HepG2 (cell line): ENCODE measurements around the gene RNASE7. TPM values are rescaled to one million over a fixed set of nuclear protein-coding genes. Genes with fewer than 3 reads are reported as not detected.

Source experiments
- ATAC-seq: fragments of 200-7000 bp; cut with Tn5 transposase; 3 replicates; pipeline ENCODE4 v1.9.1; 2020; ENCODE audit warnings: mild to moderate bottlenecking, moderate library complexity
- BruUV-seq: library from RNA; stranded (reverse); fragments of 400-500 nt; replicated peaks from 2 replicates; lab custom pipeline; 2021; lab: Mats Ljungman, UMichigan
- CTCF ChIA-PET: fragments of 300-600 bp; formaldehyde crosslinking; extraction: SDS; loops from one replicate; lab custom pipeline; 2021; ENCODE audit warnings: low total read pairs, inconsistent platforms, low intra/inter-chr PET ratio; lab: Yijun Ruan, JAX
- POLR2A ChIA-PET: fragments of 350-600 bp; sonication (Branson Sonifier 250); formaldehyde crosslinking; loops from one replicate; lab custom pipeline; 2020; ENCODE audit warnings: antibody characterized with exemption, inconsistent platforms; lab: Yijun Ruan, JAX
- DNase-seq: peaks from one replicate; pipeline ENCODE4 v3.0.0-alpha.2; 2015; ENCODE audit warnings: low spot score
- FAIRE-seq: peaks from 3 replicates; lab custom pipeline; 2011; peaks lifted over from hg19 to GRCh38; lab: Jason Lieb, UNC
- H2AFZ ChIP-seq: one replicate; pipeline ENCODE4 v1.6.1; 2011; ENCODE audit warnings: low read length, inconsistent platforms
- H3K27ac ChIP-seq: fragments of 300-600 bp; 3 replicates; pipeline ENCODE4 v1.8.0; 2011; ENCODE audit warnings: mixed run types, mild to moderate bottlenecking, mixed read lengths, low read length, inconsistent platforms; ENCODE audit not compliant: insufficient read depth; ENCODE audit errors: extremely low read length
- H3K27me3 ChIP-seq, 2 experiments: fragments of 200-600 bp in 1 of 2; 2 replicates in 1 of 2; 3 replicates in 1 of 2; pipeline versions ENCODE4 v1.6.0 to v1.8.0; 2011; ENCODE audit warnings: low read length in 2 of 2, mild to moderate bottlenecking in 2 of 2, moderate library complexity in 2 of 2, inconsistent platforms in 1 of 2; ENCODE audit not compliant: insufficient read depth in 2 of 2, control insufficient read depth in 1 of 2
- H3K36me3 ChIP-seq, 2 experiments: fragments of 200-600 bp in 1 of 2; replicated peaks in 1 of 2; 2 replicates in 1 of 2; 3 replicates in 1 of 2; pipeline versions ENCODE4 v1.5.1 to v1.8.0; 2011; ENCODE audit warnings: low read length in 2 of 2, inconsistent platforms in 1 of 2; ENCODE audit not compliant: insufficient read depth in 2 of 2, control insufficient read depth in 1 of 2
- H3K4me1 ChIP-seq: 2 replicates; pipeline ENCODE4 v1.5.1; 2012; ENCODE audit warnings: low read length, inconsistent platforms; ENCODE audit not compliant: insufficient read depth
- H3K4me2 ChIP-seq: 2 replicates; pipeline ENCODE4 v1.6.0; 2011; ENCODE audit warnings: low read depth, low read length, inconsistent platforms
- H3K4me3 ChIP-seq, 3 experiments: fragments of 200-600 bp in 1 of 3; sonication (generic), shearing (Covaris generic) in 1 of 3; replicated peaks in 1 of 3; 2 replicates each; pipeline ENCODE4 v1.5.1; 2011 to 2016; ENCODE audit warnings: low read length in 3 of 3, inconsistent platforms in 2 of 3, low read depth in 2 of 3, mild to moderate bottlenecking in 2 of 3, control low read depth in 1 of 3, mixed read lengths in 1 of 3; ENCODE audit not compliant: insufficient read depth in 1 of 3
- H3K79me2 ChIP-seq: one replicate; pipeline ENCODE4 v1.6.1; 2011; ENCODE audit warnings: low read length, inconsistent platforms; ENCODE audit not compliant: insufficient read depth
- H3K9ac ChIP-seq: 2 replicates; pipeline ENCODE4 v1.6.0; 2011; ENCODE audit warnings: mild to moderate bottlenecking, low read depth, low read length, inconsistent platforms; ENCODE audit not compliant: insufficient read depth
- H3K9me3 ChIP-seq: 2 replicates; pipeline ENCODE4 v1.5.1; 2012; ENCODE audit warnings: mild to moderate bottlenecking, low read length
- H4K20me1 ChIP-seq: 2 replicates; pipeline ENCODE4 v1.6.0; 2011; ENCODE audit warnings: inconsistent platforms, mild to moderate bottlenecking, low read length, moderate library complexity; ENCODE audit not compliant: insufficient read depth
- AHDC1 ChIP-seq: sonication (generic); formaldehyde crosslinking; IDR thresholded peaks from 2 replicates; pipeline ENCODE4 v1.5.1; 2020; ENCODE audit warnings: mild to moderate bottlenecking, missing genetic modification reagents, borderline replicate concordance
- BCL6 ChIP-seq: IDR thresholded peaks from 2 replicates; pipeline ENCODE4 v1.6.1; 2016; ENCODE audit warnings: missing genetic modification reagents, missing compliant biosample characterization
- DZIP1 ChIP-seq: sonication (generic); formaldehyde crosslinking; IDR thresholded peaks from 2 replicates; pipeline ENCODE4 v1.5.0; 2020; ENCODE audit warnings: mild to moderate bottlenecking, missing genetic modification reagents
- ETV5 ChIP-seq: IDR thresholded peaks from 2 replicates; pipeline ENCODE4 v1.6.1; 2018; ENCODE audit warnings: missing biosample characterization, missing genetic modification reagents, inconsistent platforms, borderline replicate concordance
- FOXP1 ChIP-seq, 2 experiments: fragments of 450-650 bp in 1 of 2; IDR thresholded peaks; 2 replicates each; pipeline ENCODE4 v1.6.1; 2017 to 2018; ENCODE audit warnings: antibody characterized with exemption in 1 of 2
- HOXA3 ChIP-seq: sonication (generic); formaldehyde crosslinking; IDR thresholded peaks from 2 replicates; pipeline ENCODE4 v1.5.0; 2020; ENCODE audit warnings: missing genetic modification reagents
- TBX3 ChIP-seq: fragments of 450-650 bp; IDR thresholded peaks from 2 replicates; pipeline ENCODE4 v1.6.1; 2017; ENCODE audit warnings: antibody characterized with exemption, mild to moderate bottlenecking, inconsistent platforms, borderline replicate concordance
- ZFY ChIP-seq: sonication (generic); formaldehyde crosslinking; IDR thresholded peaks from 2 replicates; pipeline ENCODE4 v1.4.0; 2020; ENCODE audit warnings: missing genetic modification reagents
- ZNF251 ChIP-seq: sonication (generic); formaldehyde crosslinking; IDR thresholded peaks from 2 replicates; pipeline ENCODE4 v1.9.0; 2021; ENCODE audit warnings: mild to moderate bottlenecking, missing genetic modification reagents
- ZNF549 ChIP-seq: sonication (generic); formaldehyde crosslinking; IDR thresholded peaks from 2 replicates; pipeline ENCODE4 v1.5.0; 2020; ENCODE audit warnings: missing genetic modification reagents
- WGBS: methylation state at CpG from one replicate; pipeline ENCODE4 v1.1.6; 2017; ENCODE audit warnings: low lambda C conversion rate; 5-methylcytosine and 5-hydroxymethylcytosine counted together
- in situ Hi-C: cut with HindIII; loops from 2 replicates; pipeline ENCODE4 v1.10.0; 2017; ENCODE audit warnings: low pct_unique_long_range_greater_than_20kb; ENCODE audit not compliant: extremely low pct_ligation_motif_present
- intact Hi-C: fragments of 100-400 bp; cut with micrococcal nuclease; formaldehyde crosslinking; loops from one replicate; pipeline ENCODE4 v1.10.0; 2022; ENCODE audit not compliant: unreplicated experiment
- polyA plus RNA-seq, 8 experiments: library from polyadenylated mRNA; depleted of rRNA in 3 of 8; stranded (reverse) in 7 of 8; unstranded in 1 of 8; fragments of >200 nt; fragmentation: Illumina TruSeq in 4 of 8; extraction: Trizol in 4 of 8; gene quantifications; 2 replicates each; pipeline versions ENCODE4 v1.2.1 to v1.2.3, GENCODE V29; 2011 to 2016; ENCODE audit warnings: low read depth in 4 of 8, missing spikeins in 1 of 8, mixed read lengths in 1 of 8; ENCODE audit not compliant: insufficient read depth in 1 of 8
- total RNA-seq, 5 experiments: library from RNA; depleted of rRNA; stranded (reverse); fragments of >200 nt; fragmentation: Illumina TruSeq; extraction: Trizol; gene quantifications; 2 replicates each; pipeline ENCODE4 v1.2.3, GENCODE V29; 2016; ENCODE audit warnings: low read depth in 1 of 5

RNASE7 gene
- total and polyA plus RNA-seq, 2 of the 13 experiments (the other 11 are each of a cell fraction or from before 2014, with no cell fraction given), result 0.04 TPM; not detected in 1

GRCh38 chr14:21047378-21047781, 5.2 kb downstream of the RNASE7 start:
- intact Hi-C loops, result no loop called here
- H3K9ac ChIP-seq, result no peak overlapping the region
- FAIRE-seq (no peak), DNase-seq (no peak), ATAC-seq (no peak)
- peaks cover 83% of the 10 kb centered on the region for H3K4me1 ChIP-seq
- TF ChIP-seq ZNF251 (CRISPR knock-in tag), result no peak
- TF ChIP-seq TBX3, result no peak
- in situ Hi-C loops, result no loop called here
- H3K27me3 ChIP-seq, result no peaks in the 10 kb centered on the region
- no peak overlapping the region for H2AFZ ChIP-seq
- 95% methylated on average over 2 of the region's 2 CpGs for WGBS
- no TSS peak for BruUV-seq
- H3K4me3 ChIP-seq, result no peak overlapping the region
- no peaks in the 10 kb centered on the region for H3K79me2 ChIP-seq
- ChIA-PET CTCF (no interaction called here), POLR2A (interaction anchor here (0.7 to 4.9 kb wide), 10 partner anchors 8 to 365 kb away, joined by 4 to 26 read pairs (median 7); partner anchors contain the start of genes ARHGEF40 and NDRG2)
- H4K20me1 ChIP-seq, result no peaks in the 10 kb centered on the region
- H3K36me3 ChIP-seq, result no peaks in the 10 kb centered on the region
- H3K27ac ChIP-seq, result peak overlapping the region; percentile 33
- no peak overlapping the region for H3K4me2 ChIP-seq
- no peaks in the 10 kb centered on the region for H3K9me3 ChIP-seq

GRCh38 chr14:21048638-21049037, 6.5 kb downstream of the RNASE7 start:
- Histone ChIP-seq H3K27ac (peak overlapping the region; percentile 33), H3K9ac (no peak overlapping the region), H3K4me3 (no peak overlapping the region), H3K27me3 (no peaks in the 10 kb centered on the region), H3K4me1 (peaks cover 83% of the 10 kb centered on the region), H3K4me2 (peak overlapping the region; percentile 41), H3K79me2 (no peaks in the 10 kb centered on the region), H2AFZ (no peak overlapping the region), H3K9me3 (no peaks in the 10 kb centered on the region), H3K36me3 (no peaks in the 10 kb centered on the region), H4K20me1 (no peaks in the 10 kb centered on the region)
- peak; percentile 64 for FAIRE-seq
- ChIA-PET CTCF (no interaction called here), POLR2A (interaction anchor here (0.9 to 4.9 kb wide), 12 partner anchors 9 to 367 kb away, joined by 3 to 26 read pairs (median 6); partner anchors contain the start of genes ARHGEF40 and NDRG2)
- in situ Hi-C loops (no loop called here), intact Hi-C loops (no loop called here)
- BruUV-seq, result no TSS peak
- DNase-seq, result peak; percentile 78
- WGBS, result 22% methylated on average over 2 of the region's 2 CpGs
- ATAC-seq, result no peak
- peak; percentile 49; the same call in 1 of the 2 replicates for TF ChIP-seq AHDC1 (CRISPR knock-in tag)
- TF ChIP-seq ZNF549 (CRISPR knock-in tag), result no peak
- TF ChIP-seq ZFY (CRISPR knock-in tag), result peak; percentile 43; the same call in 1 of the 2 replicates
- peak; percentile 36; the same call in 1 of the 2 replicates for TF ChIP-seq HOXA3 (CRISPR knock-in tag)
- no peak for TF ChIP-seq DZIP1
- TF ChIP-seq FOXP1 (IDR thresholded peaks at IDR 0.05), result no peak
- TF ChIP-seq FOXP1 (CRISPR knock-in tag; IDR thresholded peaks at IDR 0.05), result peak; percentile 65; the same call in 1 of the 2 replicates
- TF ChIP-seq BCL6, result 0 out of 2 replicates have a peak, but pooled peaks have one; percentile 44
- peak; percentile 82 for TF ChIP-seq ETV5
